Skeletal muscle satellite cell (primary cell): ENCODE measurements around the gene ZNF700.
"Not testable (repeated sequence)": the region's sequence is repeated elsewhere in the genome, so short reads cannot be mapped to it uniquely, and the experiment has no call there.

ENCODE experiments used
- H3K27me3 ChIP-seq: 2 replicates; pipeline ENCODE4 v1.7.0; 2013; ENCODE audit warnings: low read length; ENCODE audit not compliant: control insufficient read depth, insufficient read depth
- H3K36me3 ChIP-seq: 2 replicates; pipeline ENCODE4 v1.7.0; 2013; ENCODE audit warnings: mild to moderate bottlenecking, control low read depth, low read length; ENCODE audit not compliant: insufficient read depth
- H3K4me1 ChIP-seq: 2 replicates; pipeline ENCODE4 v1.7.0; 2013; ENCODE audit warnings: low read length; ENCODE audit not compliant: control insufficient read depth, insufficient read depth
- H3K4me2 ChIP-seq: 2 replicates; pipeline ENCODE4 v1.7.0; 2013; ENCODE audit warnings: mild to moderate bottlenecking, low read length
- H3K4me3 ChIP-seq: 2 replicates; pipeline ENCODE4 v1.7.0; 2013; ENCODE audit warnings: low read length
- H3K9ac ChIP-seq: 2 replicates; pipeline ENCODE4 v1.7.0; 2013; ENCODE audit warnings: mild to moderate bottlenecking, low read depth, low read length, moderate library complexity
- H3K9me3 ChIP-seq: replicated peaks from 2 replicates; pipeline ENCODE4 v1.7.0; 2013; ENCODE audit warnings: mild to moderate bottlenecking, control low read depth, low read length

Gene ZNF700

DNA sequence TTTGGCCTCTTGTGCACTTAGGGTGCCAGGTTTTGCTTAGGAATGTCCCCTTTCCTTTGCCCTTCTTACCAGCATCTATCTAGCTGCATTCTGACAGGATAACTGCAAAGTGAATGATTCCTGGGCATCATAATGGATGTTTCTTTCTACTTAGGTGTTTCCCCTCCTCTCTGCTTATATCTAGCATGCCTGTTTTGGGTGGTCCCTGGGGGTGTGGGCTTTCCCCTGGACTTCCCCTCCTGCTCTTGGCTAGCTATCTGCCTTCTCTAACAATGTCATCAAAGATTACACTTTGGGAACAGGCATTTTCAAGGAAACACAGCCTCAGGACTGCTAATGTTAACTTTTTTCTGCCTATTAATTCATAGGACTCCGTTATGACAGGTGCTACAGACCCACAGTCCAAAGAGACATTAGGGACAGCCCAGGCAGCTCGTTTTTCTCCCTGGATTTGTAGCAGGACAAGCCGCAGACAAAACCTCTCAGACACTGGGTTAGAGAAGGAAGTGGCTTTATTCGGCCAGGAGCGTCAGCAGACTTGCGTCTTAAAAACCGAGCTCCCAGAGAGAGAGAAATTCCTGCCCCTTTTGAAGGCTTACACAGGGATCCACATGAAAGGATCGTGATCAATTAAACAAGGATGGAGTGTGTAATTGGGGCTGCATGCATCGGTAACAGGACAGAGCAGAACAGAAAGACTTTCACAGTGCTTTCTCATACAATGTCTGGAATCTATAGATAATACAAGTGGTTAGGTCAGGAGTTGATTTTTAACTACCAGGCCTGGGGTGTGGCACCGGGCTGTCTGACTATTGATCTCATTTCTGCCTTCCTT lies 17.3 kb downstream of the ZNF700 start:
- Histone ChIP-seq H3K27me3 (no peaks in the 10 kb centered on the region), H3K36me3 (peaks cover 37% of the 10 kb centered on the region), H3K9me3 (peaks cover 48% of the 10 kb centered on the region), H3K9ac (no peak overlapping the region), H3K4me1 (no peaks in the 10 kb centered on the region), H3K4me2 (no peak overlapping the region), H3K4me3 (no peak overlapping the region)

DNA sequence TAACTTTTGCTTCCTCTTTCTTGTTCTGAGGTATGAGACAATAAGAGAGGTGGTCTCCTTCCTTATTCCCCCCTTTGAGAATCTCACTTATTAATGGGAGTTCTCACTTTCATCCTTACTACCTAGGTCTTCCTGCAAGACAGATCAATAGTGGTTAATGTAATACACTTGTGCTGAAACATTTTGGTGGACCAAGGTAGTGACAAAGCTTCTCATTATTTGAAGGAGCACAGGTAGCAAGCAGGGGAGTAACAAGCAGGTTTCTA lies 17.9 kb downstream of the ZNF700 start:
- H3K36me3 ChIP-seq: peaks cover 43% of the 10 kb centered on the region
- H3K4me1 ChIP-seq: no peaks in the 10 kb centered on the region
- peaks cover 54% of the 10 kb centered on the region for H3K9me3 ChIP-seq
- H3K9ac ChIP-seq: no peak overlapping the region
- no peak overlapping the region for H3K4me3 ChIP-seq
- no peak overlapping the region for H3K4me2 ChIP-seq
- no peaks in the 10 kb centered on the region for H3K27me3 ChIP-seq

DNA sequence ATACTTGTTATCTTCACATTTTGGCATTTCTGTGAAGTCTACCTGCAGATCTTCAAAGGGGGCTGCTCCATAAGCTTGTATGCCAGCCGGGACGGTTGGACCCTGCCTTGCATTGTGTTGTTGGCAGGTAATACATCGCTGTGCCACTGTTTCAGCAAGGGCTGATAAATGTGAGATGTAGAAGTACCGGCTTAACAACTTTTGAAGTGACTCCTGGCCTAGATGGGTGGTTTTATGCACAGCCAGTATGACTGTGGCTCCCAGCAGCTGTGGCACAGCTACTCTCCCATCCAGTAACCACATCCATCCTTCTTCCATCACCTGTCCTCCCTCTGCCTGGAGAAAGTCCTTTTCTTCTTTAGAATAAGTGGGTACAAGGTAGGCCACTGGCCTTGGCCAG lies 19.7 kb downstream of the ZNF700 start:
- peaks cover 62% of the 10 kb centered on the region for H3K36me3 ChIP-seq
- H3K4me3 ChIP-seq: no peak overlapping the region
- H3K4me1 ChIP-seq: no peaks in the 10 kb centered on the region
- H3K9ac ChIP-seq: no peak overlapping the region
- H3K4me2 ChIP-seq: no peak overlapping the region
- H3K27me3 ChIP-seq: no peaks in the 10 kb centered on the region
- H3K9me3 ChIP-seq: peaks cover 72% of the 10 kb centered on the region

DNA sequence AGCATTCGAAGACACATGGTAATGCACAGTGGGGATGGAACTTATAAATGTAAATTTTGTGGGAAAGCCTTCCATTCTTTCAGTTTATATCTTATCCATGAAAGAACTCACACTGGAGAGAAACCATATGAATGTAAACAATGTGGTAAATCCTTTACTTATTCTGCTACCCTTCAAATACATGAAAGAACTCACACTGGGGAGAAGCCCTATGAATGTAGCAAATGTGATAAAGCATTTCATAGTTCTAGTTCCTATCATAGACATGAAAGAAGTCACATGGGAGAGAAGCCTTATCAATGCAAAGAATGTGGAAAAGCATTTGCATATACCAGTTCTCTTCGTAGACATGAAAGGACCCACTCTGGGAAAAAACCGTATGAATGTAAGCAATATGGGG lies 23.7 kb downstream of the ZNF700 start:
- Histone ChIP-seq H3K9me3 (peaks cover 89% of the 10 kb centered on the region), H3K9ac (no peak overlapping the region), H3K4me2 (no peak overlapping the region), H3K27me3 (no peaks in the 10 kb centered on the region), H3K4me3 (no peak overlapping the region), H3K4me1 (no peaks in the 10 kb centered on the region), H3K36me3 (peaks cover 79% of the 10 kb centered on the region)

DNA sequence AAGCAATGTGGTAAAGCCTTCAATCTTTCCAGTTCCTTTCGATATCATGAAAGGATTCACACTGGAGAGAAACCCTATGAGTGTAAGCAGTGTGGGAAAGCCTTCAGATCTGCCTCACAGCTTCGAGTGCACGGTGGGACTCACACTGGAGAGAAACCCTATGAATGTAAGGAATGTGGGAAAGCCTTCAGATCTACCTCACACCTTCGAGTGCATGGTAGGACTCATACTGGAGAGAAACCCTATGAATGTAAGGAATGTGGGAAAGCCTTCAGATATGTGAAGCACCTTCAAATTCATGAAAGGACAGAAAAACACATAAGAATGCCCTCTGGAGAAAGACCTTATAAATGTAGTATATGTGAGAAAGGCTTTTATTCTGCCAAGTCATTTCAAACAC lies 24.3 kb downstream of the ZNF700 start:
- Histone ChIP-seq H3K9me3 (peaks cover 88% of the 10 kb centered on the region), H3K27me3 (no peaks in the 10 kb centered on the region), H3K4me2 (no peak overlapping the region), H3K9ac (no peak overlapping the region), H3K4me3 (no peak overlapping the region), H3K4me1 (no peaks in the 10 kb centered on the region), H3K36me3 (peaks cover 76% of the 10 kb centered on the region)

DNA sequence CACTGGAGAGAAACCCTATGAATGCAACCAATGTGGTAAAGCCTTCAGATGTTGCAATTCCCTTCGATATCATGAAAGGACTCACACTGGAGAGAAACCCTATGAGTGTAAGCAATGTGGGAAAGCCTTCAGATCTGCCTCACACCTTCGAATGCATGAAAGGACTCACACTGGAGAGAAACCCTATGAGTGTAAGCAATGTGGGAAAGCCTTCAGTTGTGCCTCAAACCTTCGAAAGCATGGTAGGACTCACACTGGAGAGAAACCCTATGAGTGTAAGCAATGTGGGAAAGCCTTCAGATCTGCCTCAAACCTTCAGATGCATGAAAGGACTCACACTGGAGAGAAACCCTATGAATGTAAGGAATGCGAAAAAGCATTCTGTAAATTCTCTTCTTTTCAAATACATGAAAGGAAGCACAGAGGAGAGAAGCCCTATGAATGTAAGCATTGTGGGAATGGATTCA lies 24.7 kb downstream of the ZNF700 start:
- H3K27me3 ChIP-seq, H3K4me2 ChIP-seq, H3K9ac ChIP-seq, H3K4me1 ChIP-seq: not testable (repeated sequence)
- H3K36me3 ChIP-seq: peaks cover 72% of the 10 kb centered on the region
- peaks cover 84% of the 10 kb centered on the region for H3K9me3 ChIP-seq
- peak overlapping the region; percentile 12 for H3K4me3 ChIP-seq

DNA sequence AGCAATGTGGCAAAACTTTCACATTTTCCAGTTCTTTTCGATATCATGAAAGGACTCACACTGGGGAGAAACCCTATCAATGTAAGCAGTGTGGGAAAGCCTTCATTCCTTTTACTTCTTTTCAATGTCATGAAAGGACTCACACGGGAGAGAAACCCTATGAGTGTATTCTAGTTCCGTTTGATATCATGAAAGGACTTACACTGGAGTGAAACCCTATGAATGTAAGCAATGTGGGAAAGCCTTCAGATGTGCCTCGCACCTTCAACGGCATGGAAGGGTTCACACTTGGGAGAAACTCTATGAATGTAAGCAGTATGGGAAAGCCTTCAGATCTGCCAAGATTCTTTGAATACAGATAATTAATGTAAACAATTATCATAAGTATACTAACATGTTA lies 25.4 kb downstream of the ZNF700 start:
- Histone ChIP-seq H3K4me2 (no peak overlapping the region), H3K4me3 (peak overlapping the region; percentile 12), H3K9ac (no peak overlapping the region), H3K9me3 (peaks cover 81% of the 10 kb centered on the region), H3K27me3 (no peaks in the 10 kb centered on the region), H3K4me1 (no peaks in the 10 kb centered on the region), H3K36me3 (peaks cover 70% of the 10 kb centered on the region)

DNA sequence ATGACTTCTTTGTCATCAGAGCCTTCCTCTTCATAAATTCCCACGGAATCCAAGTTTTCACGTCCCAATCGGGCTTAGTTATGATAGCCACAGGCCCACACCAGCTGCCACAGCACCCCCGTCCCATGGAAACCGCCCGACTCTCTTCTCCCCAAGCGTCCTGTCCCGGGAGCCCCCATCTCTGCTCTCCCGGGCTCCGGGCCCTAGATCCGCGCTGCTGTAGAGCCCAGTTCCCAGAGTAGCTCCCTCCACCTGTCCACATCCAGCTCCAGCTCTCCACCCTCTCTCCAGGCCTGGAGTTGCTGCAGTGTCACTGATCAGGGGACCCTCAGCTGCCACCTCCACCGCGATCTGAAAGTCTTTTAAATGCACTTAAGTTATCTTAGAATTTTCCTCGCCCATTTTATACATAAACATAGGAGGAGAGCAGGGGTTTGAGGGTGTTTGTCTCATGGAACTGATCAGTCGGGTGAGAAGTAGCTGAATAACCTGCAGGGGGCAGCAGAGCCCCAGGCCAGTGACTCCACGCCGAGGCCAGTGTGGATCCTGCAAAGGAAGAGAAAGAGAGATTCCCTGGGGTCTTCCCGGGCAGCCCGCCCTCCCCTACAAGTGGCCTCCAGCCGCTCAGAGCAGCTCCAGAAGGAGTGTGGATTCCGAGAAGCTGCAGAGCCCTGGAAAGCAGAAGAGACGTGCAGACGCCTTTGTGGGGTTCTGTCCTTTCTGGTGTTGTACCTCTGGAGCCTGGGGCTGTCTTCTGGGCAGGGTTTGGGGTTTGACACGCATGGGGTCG lies 38.9 kb downstream of the ZNF700 start:
- Histone ChIP-seq H3K9me3 (no peaks in the 10 kb centered on the region), H3K4me3 (peak overlapping the region; percentile 48), H3K4me2 (peak overlapping the region; percentile 83), H3K9ac (no peak overlapping the region), H3K36me3 (no peaks in the 10 kb centered on the region), H3K27me3 (no peaks in the 10 kb centered on the region), H3K4me1 (peaks cover 7% of the 10 kb centered on the region)

DNA sequence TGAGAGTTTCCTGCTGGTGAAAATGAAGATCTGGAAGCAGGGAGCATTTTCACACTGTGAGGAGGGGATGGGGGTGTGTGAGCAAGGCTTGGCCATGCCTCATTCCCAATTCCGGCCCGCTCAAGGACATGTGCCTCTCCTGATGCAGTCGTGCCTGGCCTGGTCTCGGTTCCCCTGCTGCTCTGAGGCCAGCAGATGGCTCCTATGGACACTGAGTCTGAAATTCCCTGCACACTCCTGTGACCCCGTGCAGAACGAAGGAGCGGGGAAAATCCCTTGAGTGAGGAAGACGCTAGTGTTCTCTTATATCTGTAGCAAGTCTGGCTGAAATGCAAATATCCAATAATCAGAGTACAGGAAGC lies 39.6 kb downstream of the ZNF700 start:
- peak overlapping the region; percentile 87 for H3K9ac ChIP-seq
- H3K4me2 ChIP-seq: peak overlapping the region; percentile 83
- no peaks in the 10 kb centered on the region for H3K27me3 ChIP-seq
- peak overlapping the region; percentile 78 for H3K4me3 ChIP-seq
- peaks cover 7% of the 10 kb centered on the region for H3K4me1 ChIP-seq
- H3K36me3 ChIP-seq: no peaks in the 10 kb centered on the region
- H3K9me3 ChIP-seq: no peaks in the 10 kb centered on the region

DNA sequence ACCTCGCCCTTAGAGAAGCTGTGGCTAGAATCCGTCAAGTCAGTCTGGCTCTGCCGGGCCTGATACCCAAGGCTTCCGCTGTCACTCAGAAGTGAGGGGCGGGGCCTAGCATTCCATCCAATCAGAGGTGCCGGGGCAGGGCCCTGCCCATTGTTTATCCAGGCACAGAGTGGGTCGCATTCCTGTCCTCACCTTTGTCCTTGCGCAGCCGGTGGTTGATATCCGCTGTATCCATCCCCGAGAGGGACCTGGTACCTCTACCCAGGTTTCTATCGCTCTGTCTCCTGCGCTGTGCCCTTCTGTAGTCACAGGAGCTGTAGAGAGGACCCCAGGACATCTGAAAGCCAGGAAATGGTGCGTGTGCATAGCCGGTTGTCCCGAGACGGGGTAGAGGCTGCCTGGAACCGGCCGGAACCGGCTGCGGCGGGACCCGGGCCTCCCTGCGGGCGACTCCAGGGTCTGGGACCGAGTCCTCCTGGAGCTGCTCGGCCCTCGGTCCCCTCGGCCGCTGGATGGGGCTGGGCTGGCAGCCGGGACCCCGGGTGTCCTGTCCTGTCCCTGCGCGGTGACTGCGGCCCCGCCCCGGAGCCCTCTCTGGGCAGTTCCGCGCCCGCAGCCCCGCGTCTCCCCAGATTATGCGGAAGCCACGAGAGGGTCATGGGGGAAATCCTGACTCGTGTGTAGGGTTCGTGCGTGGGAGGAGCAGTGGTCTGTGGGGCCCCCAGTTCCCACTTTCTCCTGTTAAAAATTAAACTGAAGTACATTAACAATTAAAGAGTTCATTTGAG lies 40.1 kb downstream of the ZNF700 start, which contains the start of gene ZNF763:
Gene ZNF763, plus strand, starts transcription at position 183 of the 788 bp plus-strand sequence. Its CDS starts 169 bp downstream, at position 352.
- H3K9ac ChIP-seq: peak within 1 kb of the TSS; percentile 87
- H3K9me3 ChIP-seq: no peaks in the 10 kb centered on the region
- peak within 1 kb of the TSS; percentile 78 for H3K4me3 ChIP-seq

DNA sequence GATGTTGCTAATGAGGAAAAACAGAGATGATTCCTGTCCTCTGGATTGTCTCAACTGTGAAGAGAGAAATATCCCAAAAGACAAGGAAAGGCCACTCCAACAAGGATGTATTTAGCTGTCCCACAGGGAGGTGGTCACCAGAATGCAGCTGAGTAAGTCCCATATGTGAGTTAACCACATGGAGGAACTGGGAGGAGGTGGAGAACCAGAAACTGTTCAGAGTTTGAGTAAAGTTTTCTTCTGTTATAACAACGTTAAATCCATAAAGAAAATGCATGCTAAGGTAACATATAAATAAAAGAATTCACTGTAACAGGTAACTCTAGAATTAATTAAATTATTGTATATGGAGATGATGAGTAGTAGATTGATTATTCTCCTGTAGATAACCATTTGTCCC lies 45.3 kb downstream of the ZNF700 start:
- no peaks in the 10 kb centered on the region for H3K9me3 ChIP-seq
- no peak overlapping the region for H3K4me3 ChIP-seq
- no peaks in the 10 kb centered on the region for H3K36me3 ChIP-seq
- no peak overlapping the region for H3K4me2 ChIP-seq
- no peaks in the 10 kb centered on the region for H3K4me1 ChIP-seq
- H3K9ac ChIP-seq: no peak overlapping the region
- H3K27me3 ChIP-seq: no peaks in the 10 kb centered on the region

More for the DNA sequence above, 40.1 kb downstream of the ZNF700 start, which contains the start of gene ZNF763:
- no peaks in the 10 kb centered on the region for H3K36me3 ChIP-seq
- H3K4me2 ChIP-seq: peak within 1 kb of the TSS; percentile 83
- peaks cover 7% of the 10 kb centered on the region for H3K4me1 ChIP-seq
- H3K27me3 ChIP-seq: no peaks in the 10 kb centered on the region
